GM21737 (cell line): ENCODE data around the gene DGKG.

Experiments
- ATAC-seq: cut with Tn5 transposase; IDR thresholded peaks from one replicate; pipeline ENCODE4 v1.9.1; 2021; ENCODE audit warnings: mild to moderate bottlenecking, moderate library complexity; ENCODE audit not compliant: unreplicated experiment

DGKG gene

GRCh38 chr3:186247821-186248814, 113.9 kb downstream of the DGKG start:
- ATAC-seq: no peak

GRCh38 chr3:186246941-186247340, 115.1 kb downstream of the DGKG start:
- ATAC-seq: no peak

GRCh38 chr3:186244016-186244415, 118.0 kb downstream of the DGKG start:
- ATAC-seq: no peak

GRCh38 chr3:186241910-186242821, 119.9 kb downstream of the DGKG start:
- peak; percentile 85 for ATAC-seq

- ATAC-seq: no peak
Measured at GRCh38 chr3:186239321-186239720, 122.7 kb downstream of the DGKG start.

GRCh38 chr3:186237915-186238314, 124.1 kb downstream of the DGKG start:
- no peak for ATAC-seq

GRCh38 chr3:186236357-186237020, 125.5 kb downstream of the DGKG start:
- no peak for ATAC-seq

GRCh38 chr3:186235554-186235953, 126.5 kb downstream of the DGKG start:
- ATAC-seq: peak; percentile 77

GRCh38 chr3:186234152-186234551, 127.9 kb downstream of the DGKG start:
- no peak for ATAC-seq

- no peak for ATAC-seq
Measured at GRCh38 chr3:186226482-186226881, 135.6 kb downstream of the DGKG start.

- ATAC-seq: no peak
Measured at GRCh38 chr3:186225603-186226002, 136.4 kb downstream of the DGKG start.

GRCh38 chr3:186224041-186224610, 137.9 kb downstream of the DGKG start:
- ATAC-seq: no peak

- ATAC-seq: no peak
Measured at GRCh38 chr3:186223476-186223875, 138.6 kb downstream of the DGKG start.

GRCh38 chr3:186221760-186222378, 140.2 kb downstream of the DGKG start:
- ATAC-seq: no peak

- no peak for ATAC-seq
Measured at GRCh38 chr3:186220911-186221645, 141.0 kb downstream of the DGKG start.

- ATAC-seq: no peak
Measured at GRCh38 chr3:186220365-186220764, 141.7 kb downstream of the DGKG start.

GRCh38 chr3:186219211-186219638, 142.8 kb downstream of the DGKG start:
- no peak for ATAC-seq

GRCh38 chr3:186218421-186218820, 143.6 kb downstream of the DGKG start:
- no peak for ATAC-seq

GRCh38 chr3:186217820-186218164, 144.2 kb downstream of the DGKG start:
- peak; percentile 76 for ATAC-seq
